GM12878 (cell line): ENCODE data around the gene CMSS1. TPM values are rescaled to one million over a fixed set of nuclear protein-coding genes. Genes with fewer than 3 reads are reported as not detected.

ENCODE experiments used
- ATAC-seq: fragments of 200-7000 bp; cut with Tn5 transposase; 3 replicates; pipeline ENCODE4 v1.9.1; 2020; ENCODE audit warnings: mild to moderate bottlenecking, moderate library complexity
- BruUV-seq: library from RNA; stranded (reverse); fragments of 400-500 nt; replicated peaks from 2 replicates; lab custom pipeline; 2021; lab: Mats Ljungman, UMichigan
- CTCF ChIA-PET: fragments of 300-600 bp; sonication (Branson Sonifier 250); formaldehyde crosslinking; extraction: SDS; loops from one replicate; lab custom pipeline; 2021; ENCODE audit warnings: inconsistent platforms; lab: Yijun Ruan, JAX
- POLR2A ChIA-PET: fragments of 350-600 bp; formaldehyde crosslinking; extraction: SDS; loops from one replicate; lab custom pipeline; 2021; ENCODE audit warnings: inconsistent platforms; lab: Charles Lee
- RAD21 ChIA-PET: fragments of 300-600 bp; sonication (Branson Sonifier 250); formaldehyde crosslinking; loops from one replicate; lab custom pipeline; 2023; ENCODE audit warnings: antibody characterized with exemption; ENCODE audit not compliant: unreplicated experiment; lab: Charles Lee
- SMC1A ChIA-PET: fragments of 300-600 bp; sonication (Branson Sonifier 250); formaldehyde crosslinking; loops from one replicate; lab custom pipeline; 2023; ENCODE audit not compliant: unreplicated experiment, uncharacterized antibody; lab: Charles Lee
- DNase-seq: peaks from one replicate; pipeline ENCODE4 v3.0.0-alpha.2; 2011; ENCODE audit warnings: low read depth, low spot score
- FAIRE-seq: peaks from 3 replicates; lab custom pipeline; 2011; peaks lifted over from hg19 to GRCh38; lab: Jason Lieb, UNC
- H2AFZ ChIP-seq: 2 replicates; pipeline ENCODE4 v1.6.0; 2011; ENCODE audit warnings: low read depth, low read length, control low read depth; ENCODE audit not compliant: control insufficient read depth
- H3K27ac ChIP-seq: 2 replicates; pipeline ENCODE4 v1.5.1; 2011; ENCODE audit warnings: control low read depth; ENCODE audit not compliant: control insufficient read depth, insufficient read depth
- H3K27me3 ChIP-seq, 2 experiments: replicated peaks in 1 of 2; 2 replicates each; pipeline versions ENCODE4 v1.6.0 to v1.6.1; 2011; ENCODE audit warnings: low read length in 1 of 2; ENCODE audit not compliant: control insufficient read depth in 2 of 2, insufficient read depth in 2 of 2
- H3K36me3 ChIP-seq, 2 experiments: 2 replicates each; pipeline ENCODE4 v1.5.1; 2011; ENCODE audit warnings: low read length in 1 of 2; ENCODE audit not compliant: control insufficient read depth in 2 of 2, insufficient read depth in 2 of 2
- H3K4me1 ChIP-seq: 2 replicates; pipeline ENCODE4 v1.6.1; 2011; ENCODE audit warnings: mild to moderate bottlenecking, low read length, moderate library complexity, mixed read lengths; ENCODE audit not compliant: control insufficient read depth, insufficient read depth
- H3K4me2 ChIP-seq: 2 replicates; pipeline ENCODE4 v1.6.0; 2011; ENCODE audit warnings: control low read depth; ENCODE audit not compliant: control insufficient read depth, insufficient read depth
- H3K4me3 ChIP-seq: fragments of 200-600 bp; sonication (generic); 2 replicates; pipeline ENCODE4 v1.5.1; 2016
- H3K79me2 ChIP-seq: 2 replicates; pipeline ENCODE4 v1.6.0; 2011; ENCODE audit warnings: low read length; ENCODE audit not compliant: control insufficient read depth, insufficient read depth
- H3K9ac ChIP-seq: 2 replicates; pipeline ENCODE4 v1.8.0; 2011; ENCODE audit warnings: low read length, control low read depth, mixed read lengths; ENCODE audit not compliant: control insufficient read depth, insufficient read depth
- H3K9me3 ChIP-seq: replicated peaks from 3 replicates; pipeline ENCODE4 v1.5.1; 2011; ENCODE audit warnings: mild to moderate bottlenecking, low read length; ENCODE audit not compliant: control insufficient read depth, insufficient read depth
- H4K20me1 ChIP-seq: 2 replicates; pipeline ENCODE4 v1.6.0; 2011; ENCODE audit not compliant: control insufficient read depth, insufficient read depth
- CREB1 ChIP-seq: IDR thresholded peaks from 2 replicates; pipeline ENCODE4 v1.6.1; 2012; ENCODE audit warnings: low read depth, mild to moderate bottlenecking, inconsistent platforms
- FOXK2 ChIP-seq: fragments of 450-650 bp; IDR thresholded peaks from 2 replicates; pipeline ENCODE4 v1.6.1; 2017; ENCODE audit warnings: mild to moderate bottlenecking, moderate library complexity
- HDAC2 ChIP-seq: fragments of 200-600 bp; sonication (generic); IDR thresholded peaks from 2 replicates; pipeline ENCODE4 v1.6.1; 2017
- MEF2A ChIP-seq: IDR thresholded peaks from 2 replicates; pipeline ENCODE4 v1.6.1; 2011; ENCODE audit warnings: low read depth, mild to moderate bottlenecking, low read length, moderate library complexity; ENCODE audit not compliant: insufficient read depth
- MYC ChIP-seq: IDR thresholded peaks from 2 replicates; pipeline ENCODE4 v1.6.1; 2011; ENCODE audit warnings: mild to moderate bottlenecking, low read length, moderate library complexity, inconsistent platforms; ENCODE audit not compliant: insufficient read depth, insufficient replicate concordance, insufficient read length, severe bottlenecking
- NFIC ChIP-seq: IDR thresholded peaks from 2 replicates; pipeline ENCODE4 v1.6.1; 2012; ENCODE audit warnings: low read depth, mild to moderate bottlenecking, inconsistent platforms, low read length, moderate library complexity
- NFYA ChIP-seq: IDR thresholded peaks from 2 replicates; pipeline ENCODE4 v1.6.1; 2011; ENCODE audit warnings: low read depth, mild to moderate bottlenecking, low read length, improper control_type of control experiment, borderline replicate concordance
- PAX5 ChIP-seq: IDR thresholded peaks from 2 replicates; pipeline ENCODE4 v1.6.1; 2011; ENCODE audit warnings: low read depth, low read length, borderline replicate concordance
- POLR2AphosphoS2 ChIP-seq: IDR thresholded peaks from 2 replicates; pipeline ENCODE4 v1.6.1; 2011; ENCODE audit warnings: low read depth, mild to moderate bottlenecking, low read length, improper control_type of control experiment, moderate library complexity
- RFX5 ChIP-seq: IDR thresholded peaks from 2 replicates; pipeline ENCODE4 v1.6.1; 2011; ENCODE audit warnings: low read depth, low read length, improper control_type of control experiment
- SMAD5 ChIP-seq: IDR thresholded peaks from 2 replicates; pipeline ENCODE4 v1.6.1; 2016; ENCODE audit warnings: antibody characterized with exemption, low read depth
- SMARCA5 ChIP-seq: fragments of 450-650 bp; IDR thresholded peaks from 2 replicates; pipeline ENCODE4 v1.6.1; 2017; ENCODE audit warnings: mild to moderate bottlenecking
- SRF ChIP-seq, 2 experiments: IDR thresholded peaks; 2 replicates each; pipeline ENCODE4 v1.6.1; 2011; ENCODE audit warnings: low read depth in 2 of 2, low read length in 2 of 2, mild to moderate bottlenecking in 1 of 2, moderate library complexity in 1 of 2
- TCF3 ChIP-seq: IDR thresholded peaks from 2 replicates; pipeline ENCODE4 v1.6.1; 2012; ENCODE audit warnings: low read depth, mild to moderate bottlenecking, low read length, borderline replicate concordance; ENCODE audit not compliant: insufficient read depth
- ZSCAN29 ChIP-seq: fragments of 450-650 bp; IDR thresholded peaks from 2 replicates; pipeline ENCODE4 v1.6.1; 2017; ENCODE audit warnings: mild to moderate bottlenecking, moderate library complexity
- WGBS: methylation state at CpG from one replicate; pipeline ENCODE4 v1.1.6; 2016; ENCODE audit warnings: low lambda C conversion rate; ENCODE audit not compliant: insufficient replicate concordance, insufficient coverage; ENCODE audit errors: missing lambda C conversion rate; 5-methylcytosine and 5-hydroxymethylcytosine counted together
- in situ Hi-C: fragments of 300-500 bp; cut with MboI; formaldehyde crosslinking; loops from 9 replicates; pipeline ENCODE4 v1.14.3; 2018; ENCODE audit warnings: mixed read lengths
- intact Hi-C: fragments of 100-400 bp; cut with micrococcal nuclease; formaldehyde crosslinking; loops from one replicate; pipeline ENCODE4 v1.14.2; 2022; ENCODE audit not compliant: unreplicated experiment
- polyA plus RNA-seq, 11 experiments: library from polyadenylated mRNA; depleted of rRNA in 4 of 11; unstranded in 6 of 11; stranded (reverse) in 5 of 11; fragments of >200 nt; fragmentation: Nextera tagmentation in 4 of 11; fragmentation: Illumina TruSeq in 1 of 11; extraction: Ambion mirVana in 4 of 11; extraction: Trizol in 1 of 11; gene quantifications; 1 replicate in 1 of 11; 2 replicates in 10 of 11; pipeline versions ENCODE4 v1.2.1 to v1.2.3, GENCODE V29; 2011 to 2016; ENCODE audit warnings: inconsistent platforms in 2 of 11, missing spikeins in 2 of 11, low read depth in 1 of 11
- total RNA-seq, 4 experiments: library from RNA; depleted of rRNA in 3 of 4; stranded (reverse); fragments of >200 nt in 3 of 4; fragmentation: Illumina TruSeq in 1 of 4; extraction: Trizol in 1 of 4; gene quantifications; 2 replicates each; pipeline versions ENCODE4 v1.2.1 to v1.2.3, GENCODE V29; 2013 to 2021
- TF ChIP-seq, protein P1 (sequence below): fragments of 450-650 bp; IDR thresholded peaks from 2 replicates; pipeline ENCODE4 v1.6.1; 2017; ENCODE audit warnings: antibody characterized with exemption, mild to moderate bottlenecking, moderate library complexity
- TF ChIP-seq, protein P2 (sequence below): IDR thresholded peaks from 2 replicates; pipeline ENCODE4 v1.6.1; 2012; ENCODE audit warnings: low read depth, low read length, improper control_type of control experiment
- TF ChIP-seq, protein P3 (sequence below): IDR thresholded peaks from 2 replicates; pipeline ENCODE4 v1.6.1; 2012; ENCODE audit warnings: improper control_type of control experiment, low read depth, low read length; ENCODE audit not compliant: insufficient replicate concordance

The CMSS1 gene
- total and polyA plus RNA-seq, 10 of the 15 experiments (the other 5 are each of a cell fraction or from before 2014, with no cell fraction given), result 31.0 to 118 (median 70.1) TPM

DNA sequence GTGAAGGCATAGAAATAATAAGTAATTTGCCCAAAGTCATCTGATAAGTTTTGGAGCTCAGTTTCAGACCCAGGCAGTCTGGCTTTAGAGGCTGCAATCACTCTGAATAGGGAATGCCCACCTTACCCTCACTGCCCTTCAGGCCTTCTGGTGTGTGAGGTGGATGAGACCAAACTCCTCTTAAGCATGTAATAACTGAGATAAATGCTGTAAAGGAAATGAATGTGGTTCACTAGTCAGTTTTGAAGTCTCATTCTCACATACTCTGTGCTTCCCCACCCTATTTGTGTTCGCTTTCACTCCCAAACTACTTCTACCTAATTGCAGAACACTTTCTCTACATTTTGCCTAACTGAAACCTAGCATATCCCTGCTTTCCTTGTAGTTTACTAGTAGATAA lies 152.5 kb downstream of the CMSS1 start:
- Histone ChIP-seq H3K4me2 (peak overlapping the region; percentile 53), H3K4me3 (no peak overlapping the region), H3K9ac (no peak overlapping the region), H3K27me3 (no peaks in the 10 kb centered on the region), H4K20me1 (no peaks in the 10 kb centered on the region), H3K27ac (peak overlapping the region; percentile 25), H3K4me1 (peaks cover 17% of the 10 kb centered on the region), H3K9me3 (no peaks in the 10 kb centered on the region), H3K79me2 (no peaks in the 10 kb centered on the region), H3K36me3 (no peaks in the 10 kb centered on the region), H2AFZ (peak overlapping the region; percentile 44; the same call in 1 of the 2 replicates)
- 5% methylated on average over 1 of the region's 1 CpG for WGBS
- ChIA-PET POLR2A (no interaction called here), SMC1A (interaction anchor here (0.9 to 1.5 kb wide), 3 partner anchors 31 to 76 kb away, joined by 3 to 6 read pairs (median 4); no protein-coding TSS in a partner anchor), RAD21 (no interaction called here), CTCF (interaction anchor here (1.7 kb wide), 1 partner anchor 31 kb away, joined by 6 read pairs; no protein-coding TSS in a partner anchor)
- peak; percentile 41 for FAIRE-seq
- ATAC-seq, result peak; percentile 97
- in situ Hi-C loops (no loop called here), intact Hi-C loops (no loop called here)
- DNase-seq, result peak; percentile 70
- no TSS peak for BruUV-seq
- TF ChIP-seq, protein P1, sequence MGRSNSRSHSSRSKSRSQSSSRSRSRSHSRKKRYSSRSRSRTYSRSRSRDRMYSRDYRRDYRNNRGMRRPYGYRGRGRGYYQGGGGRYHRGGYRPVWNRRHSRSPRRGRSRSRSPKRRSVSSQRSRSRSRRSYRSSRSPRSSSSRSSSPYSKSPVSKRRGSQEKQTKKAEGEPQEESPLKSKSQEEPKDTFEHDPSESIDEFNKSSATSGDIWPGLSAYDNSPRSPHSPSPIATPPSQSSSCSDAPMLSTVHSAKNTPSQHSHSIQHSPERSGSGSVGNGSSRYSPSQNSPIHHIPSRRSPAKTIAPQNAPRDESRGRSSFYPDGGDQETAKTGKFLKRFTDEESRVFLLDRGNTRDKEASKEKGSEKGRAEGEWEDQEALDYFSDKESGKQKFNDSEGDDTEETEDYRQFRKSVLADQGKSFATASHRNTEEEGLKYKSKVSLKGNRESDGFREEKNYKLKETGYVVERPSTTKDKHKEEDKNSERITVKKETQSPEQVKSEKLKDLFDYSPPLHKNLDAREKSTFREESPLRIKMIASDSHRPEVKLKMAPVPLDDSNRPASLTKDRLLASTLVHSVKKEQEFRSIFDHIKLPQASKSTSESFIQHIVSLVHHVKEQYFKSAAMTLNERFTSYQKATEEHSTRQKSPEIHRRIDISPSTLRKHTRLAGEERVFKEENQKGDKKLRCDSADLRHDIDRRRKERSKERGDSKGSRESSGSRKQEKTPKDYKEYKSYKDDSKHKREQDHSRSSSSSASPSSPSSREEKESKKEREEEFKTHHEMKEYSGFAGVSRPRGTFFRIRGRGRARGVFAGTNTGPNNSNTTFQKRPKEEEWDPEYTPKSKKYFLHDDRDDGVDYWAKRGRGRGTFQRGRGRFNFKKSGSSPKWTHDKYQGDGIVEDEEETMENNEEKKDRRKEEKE, result no peak
- TF ChIP-seq SMAD5, result no peak
- TF ChIP-seq FOXK2, result no peak
- no peak for TF ChIP-seq MYC
- TF ChIP-seq, protein P2, sequence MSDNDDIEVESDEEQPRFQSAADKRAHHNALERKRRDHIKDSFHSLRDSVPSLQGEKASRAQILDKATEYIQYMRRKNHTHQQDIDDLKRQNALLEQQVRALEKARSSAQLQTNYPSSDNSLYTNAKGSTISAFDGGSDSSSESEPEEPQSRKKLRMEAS, result no peak
- 0 out of 2 replicates have a peak, but pooled peaks have one; percentile 24 for TF ChIP-seq CREB1
- TF ChIP-seq RFX5, result no peak
- TF ChIP-seq, protein P3, sequence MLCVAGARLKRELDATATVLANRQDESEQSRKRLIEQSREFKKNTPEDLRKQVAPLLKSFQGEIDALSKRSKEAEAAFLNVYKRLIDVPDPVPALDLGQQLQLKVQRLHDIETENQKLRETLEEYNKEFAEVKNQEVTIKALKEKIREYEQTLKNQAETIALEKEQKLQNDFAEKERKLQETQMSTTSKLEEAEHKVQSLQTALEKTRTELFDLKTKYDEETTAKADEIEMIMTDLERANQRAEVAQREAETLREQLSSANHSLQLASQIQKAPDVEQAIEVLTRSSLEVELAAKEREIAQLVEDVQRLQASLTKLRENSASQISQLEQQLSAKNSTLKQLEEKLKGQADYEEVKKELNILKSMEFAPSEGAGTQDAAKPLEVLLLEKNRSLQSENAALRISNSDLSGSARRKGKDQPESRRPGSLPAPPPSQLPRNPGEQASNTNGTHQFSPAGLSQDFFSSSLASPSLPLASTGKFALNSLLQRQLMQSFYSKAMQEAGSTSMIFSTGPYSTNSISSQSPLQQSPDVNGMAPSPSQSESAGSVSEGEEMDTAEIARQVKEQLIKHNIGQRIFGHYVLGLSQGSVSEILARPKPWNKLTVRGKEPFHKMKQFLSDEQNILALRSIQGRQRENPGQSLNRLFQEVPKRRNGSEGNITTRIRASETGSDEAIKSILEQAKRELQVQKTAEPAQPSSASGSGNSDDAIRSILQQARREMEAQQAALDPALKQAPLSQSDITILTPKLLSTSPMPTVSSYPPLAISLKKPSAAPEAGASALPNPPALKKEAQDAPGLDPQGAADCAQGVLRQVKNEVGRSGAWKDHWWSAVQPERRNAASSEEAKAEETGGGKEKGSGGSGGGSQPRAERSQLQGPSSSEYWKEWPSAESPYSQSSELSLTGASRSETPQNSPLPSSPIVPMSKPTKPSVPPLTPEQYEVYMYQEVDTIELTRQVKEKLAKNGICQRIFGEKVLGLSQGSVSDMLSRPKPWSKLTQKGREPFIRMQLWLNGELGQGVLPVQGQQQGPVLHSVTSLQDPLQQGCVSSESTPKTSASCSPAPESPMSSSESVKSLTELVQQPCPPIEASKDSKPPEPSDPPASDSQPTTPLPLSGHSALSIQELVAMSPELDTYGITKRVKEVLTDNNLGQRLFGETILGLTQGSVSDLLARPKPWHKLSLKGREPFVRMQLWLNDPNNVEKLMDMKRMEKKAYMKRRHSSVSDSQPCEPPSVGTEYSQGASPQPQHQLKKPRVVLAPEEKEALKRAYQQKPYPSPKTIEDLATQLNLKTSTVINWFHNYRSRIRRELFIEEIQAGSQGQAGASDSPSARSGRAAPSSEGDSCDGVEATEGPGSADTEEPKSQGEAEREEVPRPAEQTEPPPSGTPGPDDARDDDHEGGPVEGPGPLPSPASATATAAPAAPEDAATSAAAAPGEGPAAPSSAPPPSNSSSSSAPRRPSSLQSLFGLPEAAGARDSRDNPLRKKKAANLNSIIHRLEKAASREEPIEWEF, result no peak
- TF ChIP-seq TCF3, result no peak
- no peak for TF ChIP-seq NFYA
- no peak for TF ChIP-seq POLR2AphosphoS2
- TF ChIP-seq MEF2A, result 0 out of 2 replicates have a peak, but pooled peaks have one; percentile 31
- no peak for TF ChIP-seq SMARCA5
- TF ChIP-seq HDAC2, result no peak
- TF ChIP-seq ZSCAN29, result no peak
- peak; percentile 69 for TF ChIP-seq NFIC
- TF ChIP-seq SRF (IDR thresholded peaks at IDR 0.05; ENCODE audit: low read depth in 2 of 2, low read length in 2 of 2), result no peak
- no peak for TF ChIP-seq PAX5
